HEK293T (cell line): ENCODE results near the gene PIR.

Experiments
- ELF4 ChIP-seq: fragments of 450-650 bp; IDR thresholded peaks from 2 replicates; pipeline ENCODE4 v1.6.1; 2017; ENCODE audit warnings: antibody characterized with exemption
- NFRKB ChIP-seq: fragments of 450-650 bp; IDR thresholded peaks from 2 replicates; pipeline ENCODE4 v1.6.1; 2016; ENCODE audit warnings: mild to moderate bottlenecking, moderate library complexity
- PKNOX1 ChIP-seq: fragments of 450-650 bp; IDR thresholded peaks from 2 replicates; pipeline ENCODE4 v1.6.1; 2016
- TARDBP ChIP-seq: fragments of 450-650 bp; IDR thresholded peaks from 2 replicates; pipeline ENCODE4 v1.6.1; 2016

- TF ChIP-seq ELF4 (no peak), PKNOX1 (no peak), NFRKB (no peak), TARDBP (no peak)
Observed at GRCh38 chrX:15474028-15474427, 19.1 kb downstream of the PIR start.
